Epithelial cell of prostate (primary cell): ENCODE data around the gene CTNNA1.
"Not testable (repeated sequence)": the region's sequence is repeated elsewhere in the genome, so short reads cannot be mapped to it uniquely, and the experiment has no call there.

Experiments
- DNase-seq: peaks from one replicate; pipeline ENCODE4 v3.0.0-alpha.2; 2011; ENCODE audit warnings: low read depth, low spot score
- H3K27ac ChIP-seq: fragments of 450-650 bp; 2 replicates; pipeline ENCODE4 v1.5.1; 2017; ENCODE audit warnings: mild to moderate bottlenecking

Gene CTNNA1

DNA sequence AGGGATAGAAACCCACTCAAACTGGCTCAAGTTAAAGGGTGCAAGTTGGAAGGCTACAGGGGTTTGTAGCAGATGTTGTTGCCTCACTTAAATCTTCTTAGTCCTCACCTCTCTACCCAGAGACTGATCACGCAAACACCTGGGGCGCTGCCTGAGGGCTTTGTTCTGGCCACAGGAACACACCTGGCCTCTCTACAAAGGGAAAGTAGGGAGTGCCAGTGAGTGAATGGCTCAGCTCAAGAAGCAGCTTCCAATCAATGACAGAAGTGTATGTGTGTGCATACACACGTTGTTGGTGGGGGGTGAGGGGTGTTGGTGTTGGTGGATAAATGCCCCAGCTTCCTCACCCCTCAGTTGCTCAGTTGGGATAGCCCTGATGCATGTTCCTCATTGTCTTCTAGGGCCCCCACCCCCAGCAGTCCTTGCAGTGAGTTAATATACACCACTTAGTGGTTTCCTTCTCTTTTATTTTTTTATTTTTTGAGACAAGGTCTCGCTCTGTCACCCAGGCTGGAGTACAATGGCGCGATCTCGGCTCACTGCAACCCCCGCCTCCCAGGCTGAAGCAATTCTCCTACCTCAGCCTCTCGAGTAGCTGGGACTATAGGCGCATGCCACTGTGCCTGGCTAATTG, 30.6 kb upstream of the CTNNA1 start:
- DNase-seq = no peak
- H3K27ac ChIP-seq = no peak overlapping the region

DNA sequence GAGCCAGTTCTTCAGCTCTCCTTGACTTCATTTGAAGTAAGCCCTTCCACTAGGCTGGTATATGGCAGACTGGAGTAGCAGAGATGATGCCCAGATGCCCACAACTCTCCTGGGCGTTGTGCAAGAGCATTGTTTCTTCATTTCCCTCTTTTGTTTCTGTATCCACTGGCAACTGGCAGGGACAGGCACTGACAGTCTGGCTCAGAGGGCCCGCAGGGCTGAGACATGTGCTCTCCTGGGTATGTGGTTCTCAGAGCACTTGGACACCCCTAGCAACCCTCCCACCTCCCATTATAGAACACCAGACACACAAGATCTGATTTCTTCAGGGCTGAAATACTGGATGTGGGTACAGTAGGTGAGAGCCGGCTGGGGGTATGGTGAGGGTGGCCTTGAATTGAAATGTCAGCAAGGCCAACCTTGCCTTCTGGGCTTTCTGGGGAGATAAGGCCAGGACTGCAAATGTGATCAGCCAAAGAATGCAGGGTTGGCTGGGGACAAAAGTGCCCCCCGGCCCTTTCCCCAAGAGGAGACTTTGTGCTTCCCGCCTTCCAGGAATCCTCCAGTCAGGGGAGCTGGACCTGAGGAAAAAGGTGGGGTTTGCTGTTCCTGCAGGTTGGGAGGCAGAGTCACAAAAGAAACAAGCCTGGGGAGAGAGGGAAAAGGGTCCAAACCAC, 28.6 kb upstream of the CTNNA1 start:
- peak overlapping the region; percentile 51 for H3K27ac ChIP-seq
- no peak for DNase-seq

DNA sequence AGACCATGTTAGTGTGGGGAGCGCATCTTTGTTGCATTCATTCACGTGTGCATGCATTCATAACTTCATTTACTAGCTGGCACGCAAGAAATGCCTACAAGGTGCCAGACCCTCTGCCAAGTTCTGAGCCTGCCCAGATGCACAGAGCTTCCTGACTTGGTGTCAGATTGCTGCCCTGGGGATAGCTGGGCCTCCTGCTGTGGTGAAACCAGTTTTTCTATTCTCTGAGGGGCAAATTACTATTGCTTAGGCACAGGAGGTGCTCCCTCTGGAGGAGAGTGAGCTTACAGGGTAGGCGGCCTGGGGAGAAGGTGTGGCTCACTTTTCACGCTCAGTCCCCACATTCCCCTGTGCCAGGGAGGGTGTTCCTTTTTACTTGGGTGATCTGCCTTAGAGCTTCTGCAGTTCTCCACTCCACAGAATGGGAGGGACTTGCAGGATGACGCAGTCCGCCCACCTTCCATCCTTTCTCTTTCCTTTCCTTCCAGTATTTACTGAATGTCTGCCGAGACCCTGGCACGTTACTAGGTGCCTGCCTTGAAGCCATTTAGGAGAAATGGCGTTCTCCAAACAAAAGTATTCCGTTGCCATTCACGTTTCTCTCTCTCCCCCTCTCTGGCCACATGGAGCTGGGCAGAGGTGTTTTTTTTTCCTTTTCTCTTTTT, 27.9 kb upstream of the CTNNA1 start:
- H3K27ac ChIP-seq = peak overlapping the region; percentile 51
- peak; percentile 82 for DNase-seq

DNA sequence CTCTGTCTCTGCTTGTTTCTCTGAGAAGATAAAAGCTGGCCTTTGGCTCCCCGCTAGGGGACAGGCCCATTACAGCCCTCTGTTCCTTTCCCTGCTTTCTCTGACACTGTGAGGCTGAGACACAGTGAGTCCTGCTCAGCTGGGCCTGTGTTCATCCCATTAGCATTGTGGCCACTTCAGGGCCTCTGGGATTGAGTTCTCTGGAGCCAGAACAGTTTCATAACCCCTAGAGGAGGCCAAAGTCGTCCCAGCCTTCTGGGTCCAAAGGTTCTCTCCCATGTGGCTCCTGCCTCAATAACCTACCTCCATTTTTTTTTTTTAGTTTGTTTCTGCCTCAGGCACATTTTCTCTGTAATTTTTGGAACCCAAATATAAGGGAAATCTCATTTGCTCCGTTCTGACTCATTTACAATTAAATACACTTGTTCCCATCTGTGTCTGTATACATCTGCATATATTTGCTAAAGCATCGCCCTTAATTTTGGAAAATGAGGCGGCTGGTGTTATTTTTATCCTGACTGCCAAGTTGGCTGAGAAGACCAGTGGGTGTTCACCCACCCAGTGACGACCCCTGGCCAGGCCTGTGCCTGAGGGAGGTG, 27.3 kb upstream of the CTNNA1 start:
- DNase-seq = no peak
- H3K27ac ChIP-seq = peak overlapping the region; percentile 51

DNA sequence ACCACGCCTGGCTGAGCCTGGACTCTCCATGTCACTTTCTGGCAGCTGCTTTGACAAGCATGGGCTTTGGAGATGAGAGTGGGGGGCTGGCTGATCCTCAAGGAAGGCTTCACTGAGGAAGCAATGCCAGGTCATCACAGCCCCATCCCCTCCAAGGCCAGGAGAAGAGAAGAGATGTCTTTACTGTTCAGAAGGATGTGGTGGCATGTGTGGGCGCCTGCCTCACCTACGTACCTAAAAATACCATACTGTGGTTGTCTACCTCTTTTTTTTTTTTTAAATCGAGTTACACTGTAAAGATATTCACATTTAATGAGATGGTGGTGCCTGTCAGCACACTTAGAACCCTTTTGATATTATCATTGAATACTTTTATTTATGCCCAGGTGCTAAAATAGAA, 26.4 kb upstream of the CTNNA1 start:
- DNase-seq = no peak
- no peak overlapping the region for H3K27ac ChIP-seq

DNA sequence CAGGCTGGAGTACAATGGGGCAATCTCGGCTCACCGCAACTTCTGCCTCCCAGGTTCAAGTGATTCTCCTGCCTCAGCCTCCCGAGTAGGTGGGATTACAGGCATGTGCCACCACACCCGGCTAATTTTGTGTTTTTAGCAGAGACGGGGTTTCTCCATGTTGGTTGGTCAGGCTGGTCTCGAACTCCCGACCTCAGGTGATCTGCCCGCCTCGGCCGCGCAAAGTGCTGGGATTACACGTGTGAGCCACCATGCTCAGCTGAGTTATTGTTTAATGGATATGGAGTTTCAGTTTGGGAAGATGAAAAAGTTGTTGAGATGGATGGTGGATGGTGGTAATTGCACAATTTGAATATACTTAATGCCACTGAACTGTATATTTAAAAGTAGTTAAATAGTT, 22.7 kb upstream of the CTNNA1 start:
- DNase-seq = not testable (repeated sequence)

DNA sequence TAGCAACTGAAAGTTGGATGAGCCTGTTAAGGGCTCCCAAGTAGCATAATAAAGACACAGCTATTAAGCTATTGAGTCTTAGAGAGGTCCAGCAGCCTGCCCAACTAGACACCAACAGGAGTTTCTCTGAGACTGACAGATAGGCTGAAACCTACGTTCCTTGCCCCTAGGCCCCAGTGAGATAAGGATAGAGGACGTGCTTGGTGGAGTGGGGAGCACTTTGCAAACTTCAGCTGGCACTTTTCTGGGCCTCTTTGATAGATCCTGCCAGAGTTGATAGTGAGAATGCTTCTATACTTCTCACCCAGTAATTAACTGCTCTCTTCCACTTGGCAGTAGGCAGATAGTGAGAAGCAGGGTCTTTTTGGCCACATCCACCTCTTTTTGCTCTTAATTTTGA, 20.8 kb upstream of the CTNNA1 start:
- H3K27ac ChIP-seq = no peak overlapping the region
- DNase-seq = no peak

More for the DNA sequence above, 22.7 kb upstream of the CTNNA1 start:
- not testable (repeated sequence) for H3K27ac ChIP-seq

DNA sequence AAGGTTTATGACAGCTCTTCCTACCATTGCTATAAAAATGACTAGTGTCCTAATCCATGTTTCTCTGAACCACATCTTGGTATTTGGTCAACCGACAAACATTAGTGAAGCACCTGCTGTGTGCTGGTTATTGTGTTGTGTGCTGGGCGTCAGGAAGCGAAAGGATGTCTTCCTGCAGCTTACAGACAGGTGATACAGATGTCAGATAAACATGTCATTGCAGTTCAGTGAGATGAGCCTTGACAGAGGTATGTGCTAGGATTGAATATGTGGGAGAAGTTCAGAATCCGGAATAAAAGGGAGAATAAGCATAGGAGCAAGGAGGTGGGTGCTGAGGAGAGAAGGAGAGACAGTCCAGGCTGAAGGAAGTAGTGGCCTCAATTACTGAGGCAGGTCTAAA, 20.3 kb upstream of the CTNNA1 start:
- H3K27ac ChIP-seq = no peak overlapping the region
- DNase-seq = no peak

DNA sequence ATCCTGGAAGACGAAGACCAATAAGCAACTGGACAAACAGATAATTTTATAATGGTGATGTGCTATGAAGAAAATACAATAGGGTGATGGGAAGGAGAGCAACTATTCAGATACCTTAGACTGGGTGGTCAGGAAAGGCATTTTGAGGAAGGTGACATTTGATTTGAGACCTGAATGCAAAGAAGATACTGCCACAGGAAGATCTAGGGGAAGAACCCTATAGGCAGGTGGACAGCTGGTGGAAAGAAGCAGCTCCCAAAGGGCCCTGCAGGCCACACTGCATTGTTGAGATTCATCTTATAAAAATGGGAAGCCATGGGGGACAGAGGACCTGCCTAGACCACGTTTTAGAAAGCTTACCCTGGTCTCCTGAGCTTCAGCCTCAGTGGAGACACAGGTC, 19.7 kb upstream of the CTNNA1 start:
- no peak for DNase-seq
- no peak overlapping the region for H3K27ac ChIP-seq

DNA sequence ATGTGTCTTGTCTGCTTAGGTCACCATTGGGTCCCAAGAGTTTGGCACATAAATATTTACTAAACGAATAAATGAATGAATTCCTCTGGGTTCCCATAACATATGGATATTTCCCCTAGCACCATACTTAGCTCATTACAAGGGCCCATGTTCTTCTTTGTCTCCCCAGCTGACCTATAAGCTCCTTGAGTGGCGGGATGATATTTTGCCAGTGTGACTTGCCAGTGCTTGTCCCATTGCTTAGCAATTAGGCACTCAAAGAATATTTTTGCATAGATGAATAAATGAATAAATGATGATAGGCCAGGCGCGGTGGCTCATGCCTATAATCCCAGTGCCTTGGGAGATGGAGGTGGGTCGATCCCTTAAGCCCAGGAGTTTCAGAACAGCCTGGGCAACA, 16.9 kb upstream of the CTNNA1 start:
- H3K27ac ChIP-seq = no peak overlapping the region
- DNase-seq = no peak

DNA sequence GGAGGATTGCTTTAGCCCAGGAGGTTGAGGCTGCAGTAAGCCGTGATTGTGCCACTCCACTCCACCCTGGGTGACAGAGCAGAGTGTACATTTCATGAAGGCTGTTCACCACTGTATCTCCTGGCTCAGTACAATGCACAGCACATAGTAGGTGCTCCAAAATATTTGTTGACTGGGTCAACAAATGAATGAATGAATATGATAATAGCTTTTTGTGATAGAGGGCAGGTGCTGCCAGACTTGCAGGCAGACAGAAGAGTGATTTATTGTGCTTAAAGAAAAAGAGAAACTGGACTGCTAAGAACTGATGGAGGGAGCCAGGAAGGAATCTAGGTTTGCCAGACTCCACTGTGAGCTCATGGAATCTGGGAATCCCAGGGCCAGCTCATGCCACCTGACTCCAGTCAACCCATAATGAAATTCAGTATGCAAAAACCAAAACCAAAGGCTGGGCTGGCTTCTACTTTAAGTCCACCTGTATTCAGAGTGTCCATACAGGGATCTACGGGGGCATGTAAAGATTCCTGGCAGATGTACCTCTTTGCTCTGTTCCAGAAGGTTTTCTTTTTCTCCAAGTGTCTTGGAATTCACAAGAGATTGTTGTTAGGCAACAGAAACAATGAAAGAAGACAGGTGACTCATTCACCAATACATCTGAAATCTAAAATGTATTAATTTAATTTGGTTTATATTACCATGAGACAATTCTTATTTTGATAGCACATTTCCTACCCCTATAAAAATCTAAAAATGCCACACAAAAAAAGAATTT, 15.5 kb upstream of the CTNNA1 start:
- DNase-seq = no peak
- H3K27ac ChIP-seq = no peak overlapping the region

DNA sequence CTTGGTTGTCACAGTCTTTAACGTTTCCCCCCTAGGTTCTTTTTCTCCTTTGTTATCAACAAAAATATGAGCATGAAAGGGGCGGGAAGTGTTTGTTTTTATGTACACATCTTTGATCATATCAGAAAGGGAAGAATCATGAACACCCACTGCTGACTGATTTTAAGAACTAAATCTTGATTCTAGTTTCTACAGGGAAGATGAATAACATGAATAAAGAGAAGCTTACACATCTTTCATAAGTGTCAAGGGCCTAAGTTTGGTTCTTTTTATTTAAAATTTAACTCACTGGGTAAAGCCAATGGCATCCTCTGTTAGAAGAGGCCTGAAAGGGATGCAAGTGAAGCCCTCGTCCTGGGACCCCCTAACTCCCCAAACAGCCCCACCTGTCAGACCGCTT, 14.8 kb upstream of the CTNNA1 start:
- H3K27ac ChIP-seq = no peak overlapping the region
- DNase-seq = no peak

DNA sequence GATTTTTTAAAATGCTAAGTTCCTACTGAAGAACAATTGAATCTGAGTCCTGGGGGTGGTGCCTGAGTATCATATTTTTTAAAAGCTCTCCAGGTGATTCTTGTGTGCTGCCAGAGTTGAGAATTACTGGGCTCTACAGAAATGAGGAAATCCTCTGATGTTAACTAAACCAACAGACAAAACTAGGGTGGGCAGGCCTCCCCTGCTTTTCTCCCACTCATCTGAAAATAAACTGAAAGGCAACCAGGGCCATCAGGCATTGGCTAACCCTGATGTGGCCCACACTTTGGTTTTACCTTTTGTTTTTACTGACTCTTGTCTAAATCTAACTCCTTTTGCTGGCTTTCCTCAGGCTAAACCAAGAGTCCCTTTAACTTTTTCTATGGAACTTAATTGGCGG, 13.3 kb upstream of the CTNNA1 start:
- no peak overlapping the region for H3K27ac ChIP-seq

DNA sequence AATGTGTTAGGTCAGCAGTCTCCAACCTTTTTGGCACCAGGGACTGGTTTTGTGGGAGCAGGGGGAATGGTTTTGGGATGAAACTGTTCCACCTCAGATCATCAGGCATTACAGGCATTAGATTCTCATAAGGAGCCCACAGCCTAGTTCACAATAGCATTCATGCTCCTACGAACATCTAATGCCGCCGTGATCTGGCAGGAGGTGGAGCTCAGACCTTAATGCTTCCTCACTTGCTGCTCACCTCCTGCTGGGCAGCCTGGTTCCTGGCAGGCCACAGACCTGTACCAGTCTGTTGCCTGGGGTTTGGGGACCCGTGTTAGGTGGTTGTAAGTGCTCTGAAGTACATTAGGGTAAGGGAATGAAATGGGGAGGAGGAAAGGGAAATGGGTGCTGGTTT, 9.7 kb upstream of the CTNNA1 start:
- no peak overlapping the region for H3K27ac ChIP-seq
- no peak for DNase-seq

More for the DNA sequence above, 13.3 kb upstream of the CTNNA1 start:
- no peak for DNase-seq

DNA sequence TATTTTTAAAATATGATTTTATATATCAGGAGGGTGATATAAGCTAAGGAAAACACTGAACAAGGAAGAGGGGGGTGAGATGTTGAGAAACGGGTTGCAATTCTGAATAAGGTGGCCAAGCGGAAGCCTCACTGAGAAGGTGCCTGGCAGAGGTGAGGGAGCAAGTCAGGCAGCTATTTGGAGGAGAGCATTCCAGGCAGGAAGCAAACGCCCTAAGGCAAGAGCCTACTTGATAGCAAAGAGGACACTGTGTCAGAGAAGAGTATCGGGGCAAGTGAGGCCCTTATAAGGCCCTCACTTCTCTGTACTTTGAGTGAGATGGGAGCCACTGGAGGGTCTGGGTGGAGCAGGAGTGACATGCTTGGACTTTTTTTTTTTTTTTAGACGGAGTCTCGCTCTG, 8.0 kb upstream of the CTNNA1 start:
- no peak for DNase-seq
- no peak overlapping the region for H3K27ac ChIP-seq

DNA sequence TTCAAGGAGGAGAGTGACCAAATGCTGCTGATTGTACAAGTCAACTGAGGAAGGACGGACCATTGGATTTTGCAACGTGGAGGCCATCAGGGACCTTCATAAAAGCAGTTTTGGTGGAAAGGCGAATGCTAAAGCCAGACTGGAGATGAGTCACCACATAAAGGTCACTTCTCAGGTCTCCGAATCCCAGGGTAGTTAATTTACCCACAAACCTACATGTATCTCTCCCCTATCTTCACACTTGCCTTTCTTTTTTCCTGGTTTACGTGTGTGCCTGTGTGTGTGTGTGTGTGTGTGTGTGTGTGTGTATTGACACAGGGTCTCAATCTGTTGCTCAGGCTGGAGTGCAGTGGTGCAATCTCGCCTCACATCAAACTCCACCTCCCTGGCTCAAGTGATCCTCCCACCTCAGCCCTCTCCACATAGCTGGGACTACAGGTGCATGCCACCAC, 4.6 kb upstream of the CTNNA1 start:
- H3K27ac ChIP-seq = no peak overlapping the region
- no peak for DNase-seq

DNA sequence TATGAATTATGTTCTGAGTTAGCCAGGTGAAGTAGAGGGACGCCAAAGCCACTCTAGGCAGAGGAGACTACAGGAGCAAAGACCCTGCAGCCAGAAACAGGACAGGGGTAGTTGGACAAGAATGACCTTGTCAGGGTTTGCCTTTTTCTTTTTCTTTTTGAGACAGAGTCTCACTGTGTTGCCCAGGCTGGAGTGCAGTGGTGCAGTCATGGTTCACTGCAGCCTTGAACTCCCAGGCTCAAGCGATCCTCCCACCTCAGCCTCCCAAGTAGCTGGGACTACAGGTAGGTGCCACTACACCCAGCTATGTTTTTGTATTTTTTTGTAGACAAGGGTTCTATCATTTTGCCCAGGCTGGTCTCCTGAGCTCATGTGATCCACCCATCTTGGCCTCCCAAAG, 1.9 kb upstream of the CTNNA1 start:
- H3K27ac ChIP-seq, DNase-seq: not testable (repeated sequence)

DNA sequence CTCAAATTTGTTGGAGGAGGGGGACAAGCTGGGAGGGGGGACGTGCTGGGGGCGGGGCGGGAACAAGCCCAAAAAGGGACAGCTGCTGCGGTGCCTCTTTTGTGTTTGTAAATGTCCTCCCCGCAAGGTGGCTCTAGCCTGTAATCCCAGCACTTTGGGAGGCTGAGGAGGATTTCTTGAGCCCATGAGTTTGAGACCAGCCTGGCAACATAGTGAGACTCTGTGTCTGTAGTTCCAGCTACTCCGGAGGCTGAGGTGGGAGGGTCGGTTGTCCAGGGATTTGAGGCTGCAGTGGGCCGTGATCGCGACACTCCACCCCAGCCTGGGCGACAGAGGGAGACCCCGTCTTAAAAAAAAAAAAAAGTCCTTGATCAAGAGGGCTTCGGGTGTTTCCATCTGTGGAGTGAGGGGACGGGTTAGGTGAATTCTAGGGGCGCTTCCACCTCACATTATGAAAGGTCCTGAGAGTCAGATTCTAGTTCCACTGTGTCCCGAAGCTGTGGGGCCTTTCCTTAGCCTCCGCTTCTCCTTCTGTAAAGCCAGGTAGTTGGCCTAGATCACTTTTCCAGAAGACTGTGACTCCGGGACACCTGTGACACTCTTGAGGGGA, 779 bp upstream of the CTNNA1 start:
- no peak for DNase-seq
- peak overlapping the region; percentile 98 for H3K27ac ChIP-seq

DNA sequence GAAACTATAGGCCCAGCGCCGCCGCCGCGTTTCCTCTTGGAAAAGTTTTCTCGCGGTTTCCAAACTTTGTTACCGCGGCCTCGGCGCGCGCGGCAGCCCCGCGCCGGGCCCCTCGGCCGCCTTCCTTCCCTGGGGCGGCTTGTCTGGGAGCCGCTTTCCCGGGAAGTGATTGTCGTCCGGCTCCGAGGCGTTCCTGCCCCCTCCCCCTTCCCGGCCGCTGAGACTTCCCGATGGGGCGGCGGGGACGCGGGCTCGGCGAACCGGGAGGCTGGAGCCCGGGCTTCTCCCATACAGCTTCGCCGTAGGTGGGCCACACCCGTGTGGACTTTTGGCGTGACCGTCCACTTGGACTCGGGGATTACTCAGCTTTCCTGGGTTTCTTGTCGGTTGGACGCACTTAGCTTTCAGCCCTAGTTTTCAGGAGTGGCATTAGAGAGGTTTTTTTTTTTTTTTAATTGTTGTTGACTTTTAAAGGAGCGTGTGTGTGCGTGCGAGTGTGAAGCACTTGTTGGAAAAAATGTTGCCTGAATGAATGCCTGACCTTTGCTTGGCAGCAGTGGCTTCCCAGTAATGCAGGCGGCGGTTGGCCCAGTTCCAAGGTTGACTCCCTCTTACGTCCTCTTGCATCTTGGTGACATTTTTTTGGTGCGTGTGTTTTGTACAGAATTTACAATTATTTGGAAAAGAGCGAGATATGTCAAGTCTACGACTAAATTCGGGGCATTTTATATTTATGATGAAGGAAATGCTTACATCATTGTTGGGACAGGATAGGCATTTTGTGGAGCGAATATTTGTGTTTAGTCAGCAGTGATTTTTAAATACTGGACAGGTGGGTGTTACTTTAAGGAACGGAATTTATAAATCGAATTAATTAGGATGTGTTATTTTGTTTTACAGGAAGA, 821 bp downstream of the CTNNA1 start:
- DNase-seq = peak; percentile 43
- H3K27ac ChIP-seq = peak overlapping the region; percentile 98
